ENCODE measurements around the gene ZNF91.
"Not testable (repeated sequence)": the region's sequence is repeated elsewhere in the genome, so short reads cannot be mapped to it uniquely, and the experiment has no call there.

ZNF91 gene

DNA sequence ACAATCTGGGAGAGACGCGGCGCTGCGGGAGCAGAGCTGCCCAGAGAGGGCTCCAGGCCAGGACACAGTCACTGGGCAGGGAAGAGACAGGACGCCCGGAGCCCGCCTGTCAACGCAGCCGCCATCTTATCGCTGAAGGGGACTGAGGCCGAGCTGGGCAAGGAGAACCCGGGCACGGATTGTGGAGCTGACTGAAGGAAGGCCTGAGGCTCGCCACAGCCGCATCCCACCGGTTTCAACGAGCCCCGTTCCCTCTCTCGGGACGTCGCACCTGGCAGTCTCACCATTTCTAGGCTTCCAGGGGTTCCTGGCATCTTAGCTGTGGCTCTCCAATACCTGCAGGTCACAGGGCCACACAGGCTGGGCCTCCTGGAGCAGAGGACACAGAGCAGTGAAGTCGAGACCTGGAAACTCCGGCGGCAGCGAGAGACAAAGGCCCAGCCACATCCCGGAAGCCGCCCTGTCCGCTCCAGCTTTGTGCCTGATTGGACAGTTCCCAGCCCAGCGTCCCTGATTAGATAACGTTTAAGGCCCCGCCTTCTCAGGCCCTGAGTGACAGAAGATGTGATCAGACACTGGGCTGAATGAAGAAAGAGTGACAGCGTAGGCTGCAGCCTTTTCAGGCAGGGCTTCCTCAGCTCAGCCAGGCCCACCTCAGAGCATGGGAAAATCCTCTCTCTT, at the start of gene ZNF91:
ZNF91 (minus strand) TSS at position 431 of the 681 bp plus-strand sequence; CDS start at position 314, 117 bp downstream.
- DNase-seq (ENCODE audit: low spot score) = peak; percentile 98

DNA sequence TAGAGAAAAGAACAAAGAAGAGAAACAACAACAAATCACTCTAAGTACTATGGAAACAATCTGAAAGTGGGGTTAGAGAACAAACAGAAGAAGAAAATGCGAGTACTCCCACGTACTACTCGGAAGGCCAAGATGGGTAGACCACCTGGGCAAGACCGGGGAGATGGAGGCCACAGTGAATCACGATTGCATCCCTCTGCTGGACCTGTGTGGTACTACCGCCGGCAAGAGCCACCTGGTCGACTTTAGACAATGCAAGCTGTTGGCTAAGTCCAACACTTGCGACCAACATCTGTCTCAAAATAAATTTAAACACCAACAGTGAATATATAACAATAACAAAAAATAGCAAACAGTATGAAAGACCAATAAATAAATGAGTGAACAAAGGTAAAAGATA, 45.5 kb upstream of the ZNF91 start:
- DNase-seq (ENCODE audit: low spot score) = peak; percentile 64

DNA sequence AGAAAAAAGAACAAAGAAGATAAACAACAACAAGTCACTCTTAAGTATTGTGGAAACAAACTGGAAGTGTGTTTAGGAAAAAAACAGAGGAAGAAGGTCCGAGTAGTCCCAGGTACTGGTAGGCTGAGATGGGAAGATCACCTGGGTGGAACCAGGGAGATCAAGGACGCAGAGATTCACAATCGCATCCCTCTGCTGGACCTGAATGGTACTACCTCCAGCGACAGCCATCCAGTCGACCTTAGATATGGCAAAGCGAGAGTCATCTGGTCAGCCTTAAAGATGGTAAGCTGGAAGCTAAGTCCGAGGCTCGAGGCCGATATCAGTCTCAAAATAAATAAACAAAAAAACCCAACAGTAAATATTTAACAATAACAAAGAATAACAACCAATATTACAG, 44.9 kb upstream of the ZNF91 start:
- peak; percentile 62 for DNase-seq (ENCODE audit: low spot score)

- peak; percentile 52 for DNase-seq (ENCODE audit: low spot score)
Measured at GRCh38 chr19:23439623-23440022, 44.4 kb upstream of the ZNF91 start.

- DNase-seq (ENCODE audit: low spot score) = peak; percentile 52
Measured at GRCh38 chr19:23437901-23438300, 42.6 kb upstream of the ZNF91 start.

DNA sequence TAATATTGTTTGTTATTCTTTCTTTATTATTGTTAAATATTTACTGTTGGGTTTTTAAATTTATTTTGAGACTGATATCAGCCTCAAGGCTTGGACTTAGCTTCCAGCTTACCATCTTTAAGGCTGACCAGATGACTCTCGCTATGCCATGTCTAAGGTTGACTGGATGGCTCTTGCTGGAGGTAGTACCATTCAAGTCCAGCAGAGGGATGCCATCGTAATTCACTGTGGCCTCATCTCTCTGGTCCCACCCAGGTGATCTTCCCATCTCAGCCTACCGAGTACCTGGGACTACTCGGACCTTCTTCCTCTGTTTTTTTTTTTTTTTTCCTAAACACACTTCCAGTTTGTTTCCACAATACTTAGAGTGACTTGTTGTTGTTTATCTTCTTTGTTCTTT, 41.7 kb upstream of the ZNF91 start:
- peak; percentile 60 for DNase-seq (ENCODE audit: low spot score)

DNA sequence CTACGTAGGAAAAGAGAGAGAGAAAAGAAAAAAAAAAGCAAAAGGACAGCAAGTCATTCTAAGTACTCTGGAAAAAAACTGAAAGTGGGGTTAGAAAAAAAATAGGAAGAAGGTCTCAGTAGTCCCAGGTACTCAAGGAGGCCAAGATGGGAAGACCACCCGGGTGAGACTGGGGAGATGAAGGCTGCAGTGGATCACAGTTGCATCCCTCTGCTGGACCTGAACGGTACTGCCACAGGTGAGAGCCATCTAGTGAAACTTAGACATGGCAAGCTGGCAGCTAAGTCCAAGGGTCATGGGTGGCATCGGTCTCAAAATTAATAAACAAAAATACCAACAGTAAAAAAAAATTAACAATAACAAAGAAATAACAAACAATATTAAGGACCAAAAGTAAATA, 41.0 kb upstream of the ZNF91 start:
- peak; percentile 56 for DNase-seq (ENCODE audit: low spot score)

GRCh38 chr19:23420824-23421223, 25.6 kb upstream of the ZNF91 start:
- DNase-seq (ENCODE audit: low spot score) = peak; percentile 12

DNA sequence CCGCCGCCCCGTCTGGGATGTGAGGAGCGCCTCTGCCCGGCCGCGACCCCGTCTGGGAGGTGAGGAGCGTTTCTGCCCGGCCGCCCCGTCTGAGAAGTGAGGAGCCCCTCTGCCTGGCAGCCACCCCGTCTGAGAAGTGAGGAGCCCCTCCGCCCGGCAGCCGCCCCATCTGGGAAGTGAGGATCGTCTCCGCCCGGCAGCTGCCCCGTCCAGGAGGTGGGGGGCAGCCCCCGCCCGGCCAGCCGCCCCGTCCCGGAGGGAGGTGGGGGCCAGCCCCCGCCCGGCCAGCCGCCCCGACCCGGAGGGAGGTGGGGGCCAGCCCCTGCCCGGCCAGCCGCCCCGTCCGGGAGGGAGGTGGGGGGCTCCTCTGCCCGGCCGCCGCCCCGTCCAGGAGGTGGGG, 24.0 kb upstream of the ZNF91 start:
- not testable (repeated sequence) for DNase-seq (ENCODE audit: low spot score)

DNA sequence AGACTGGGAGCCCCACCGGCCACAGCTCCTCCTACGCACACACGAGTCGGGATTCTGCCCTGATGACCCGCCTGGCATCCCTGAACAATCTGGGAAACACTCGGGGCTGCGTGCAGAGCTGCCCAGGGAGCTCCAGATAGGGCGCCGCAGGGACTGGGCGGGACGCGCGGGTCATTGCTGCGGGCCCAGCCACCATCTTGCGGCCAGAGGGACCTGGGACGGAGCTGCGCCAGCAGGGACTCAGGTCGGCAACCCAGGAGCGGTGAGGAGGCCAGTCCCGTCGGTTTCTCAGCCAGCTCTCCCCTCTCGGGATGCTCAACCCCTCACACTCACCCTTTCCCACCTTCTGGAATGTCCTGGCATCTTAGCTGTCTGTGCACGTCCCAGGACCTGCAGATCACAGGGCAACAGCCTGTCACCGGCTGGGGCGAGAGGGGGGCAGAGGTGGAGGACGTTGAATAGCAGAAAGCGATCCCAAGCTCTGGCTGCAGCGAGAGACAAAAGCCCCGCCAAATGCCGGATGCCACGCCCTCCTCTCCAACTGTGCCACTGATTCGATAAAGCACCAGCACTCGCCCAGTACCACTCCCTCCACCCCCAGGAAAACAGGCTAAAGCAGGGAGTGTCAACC, 20.4 kb upstream of the ZNF91 start:
- DNase-seq (ENCODE audit: low spot score) = peak; percentile 55

GRCh38 chr19:23415034-23415433, 19.8 kb upstream of the ZNF91 start:
- peak; percentile 39 for DNase-seq (ENCODE audit: low spot score)

GRCh38 chr19:23410155-23410554, 14.9 kb upstream of the ZNF91 start:
- DNase-seq (ENCODE audit: low spot score) = peak; percentile 22

DNA sequence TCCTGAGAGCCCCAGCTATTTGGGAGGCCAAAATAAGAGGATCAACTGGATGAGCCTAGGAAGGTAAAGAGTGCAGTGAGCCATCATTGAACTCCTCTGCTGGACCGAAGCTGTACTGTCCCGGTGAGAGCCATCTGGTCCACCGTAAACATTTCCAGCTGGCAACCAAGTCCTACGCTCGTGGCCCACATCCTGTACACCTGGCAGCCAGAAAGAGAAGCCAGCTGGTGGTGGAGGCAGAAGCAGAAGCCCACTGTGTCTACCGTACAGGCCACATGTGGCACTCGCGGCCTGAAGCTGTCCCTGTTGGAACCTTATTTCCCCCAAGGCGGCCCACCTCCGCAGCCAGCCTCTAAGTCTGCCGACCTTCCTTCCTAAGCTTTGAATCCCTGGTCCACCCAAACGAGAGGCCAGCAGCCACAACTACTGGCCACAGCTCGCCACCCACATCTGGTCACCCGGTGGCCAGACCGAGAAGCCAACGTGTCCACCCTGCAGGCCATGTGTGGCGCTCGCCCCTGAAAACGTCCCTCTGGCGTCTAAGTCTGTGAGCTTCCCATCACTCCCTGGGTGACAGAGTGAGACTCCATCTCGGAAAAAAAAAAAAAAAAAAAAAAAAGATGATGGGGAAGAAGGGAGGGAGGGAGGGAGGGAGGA, 14.2 kb upstream of the ZNF91 start:
- DNase-seq (ENCODE audit: low spot score) = peak; percentile 80

GRCh38 chr19:23407616-23408133, 12.4 kb upstream of the ZNF91 start:
- DNase-seq (ENCODE audit: low spot score) = no peak

DNA sequence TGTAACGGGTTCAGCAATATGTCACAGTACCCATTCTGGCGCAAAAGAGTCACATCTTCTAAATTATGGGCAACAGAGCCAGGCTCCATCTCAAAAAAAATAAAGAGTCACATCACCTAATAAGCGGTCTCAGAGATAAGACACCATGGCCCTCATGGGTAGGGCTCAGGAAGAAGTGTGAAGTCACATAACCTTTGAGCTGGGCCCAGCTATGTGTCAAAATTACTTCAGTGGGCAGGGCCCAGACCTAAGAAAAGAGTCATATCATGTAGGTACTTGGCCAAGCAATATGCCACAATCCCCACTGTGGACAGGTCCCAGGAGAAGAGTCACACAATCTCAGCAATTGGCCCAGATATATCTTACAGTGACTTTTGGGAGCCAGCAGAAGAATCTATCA, 11.4 kb upstream of the ZNF91 start:
- no peak for DNase-seq (ENCODE audit: low spot score)

DNA sequence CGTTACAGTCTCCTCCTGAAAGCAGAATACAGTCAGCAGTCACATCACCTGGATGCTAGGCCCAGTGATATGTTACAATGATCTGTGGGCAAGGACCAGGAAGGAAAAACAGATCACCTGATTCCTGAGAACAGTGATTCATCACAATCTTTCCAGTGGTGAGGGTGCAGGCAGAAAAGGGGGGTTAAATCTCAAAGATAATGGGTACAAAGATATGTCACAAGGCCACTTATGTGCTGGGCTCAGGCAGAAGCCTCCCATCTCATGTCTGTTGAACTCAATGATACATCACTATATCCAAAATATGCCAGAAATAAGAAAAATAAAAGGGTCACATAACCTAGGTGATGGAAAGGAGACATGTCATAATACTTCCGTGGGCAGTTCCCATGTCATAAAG, 10.8 kb upstream of the ZNF91 start:
- DNase-seq (ENCODE audit: low spot score) = no peak

- DNase-seq (ENCODE audit: low spot score) = no peak
Measured at GRCh38 chr19:23404676-23405075, 9.4 kb upstream of the ZNF91 start.

DNA sequence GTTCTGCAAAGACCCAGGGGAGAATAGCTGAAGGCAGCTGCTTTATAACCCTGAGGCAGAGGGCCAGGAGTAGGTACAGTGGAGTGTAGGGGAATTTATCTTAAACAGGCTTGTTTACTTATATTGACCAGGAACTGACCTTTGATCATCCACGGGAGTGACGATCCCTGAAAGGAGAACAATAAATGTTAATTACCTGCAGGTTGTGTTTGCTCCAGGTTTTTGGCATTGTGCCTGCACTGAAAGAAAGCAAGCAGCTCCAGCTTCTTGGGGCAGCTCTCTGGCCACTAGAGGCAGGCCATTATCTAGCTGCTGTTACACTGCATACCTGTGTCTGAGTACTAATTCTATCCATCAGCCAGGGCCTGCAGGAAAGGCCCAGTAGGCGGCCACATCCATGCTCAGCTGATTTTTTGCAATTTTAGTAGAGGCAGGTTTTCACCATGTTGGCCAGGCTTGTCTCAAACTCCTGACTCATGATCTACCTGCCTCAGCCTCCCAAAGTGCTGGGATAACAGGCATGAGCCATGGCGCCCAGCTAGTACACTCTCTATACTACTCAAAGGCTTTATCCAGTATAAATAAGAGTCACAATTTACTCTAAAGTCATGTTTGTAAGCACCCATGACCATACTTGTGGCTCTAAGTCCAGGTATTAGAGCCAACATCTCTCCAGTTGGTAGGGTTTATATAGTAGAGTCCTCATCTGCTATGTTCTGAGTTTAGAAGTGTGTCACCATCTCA, 8.5 kb upstream of the ZNF91 start:
- DNase-seq (ENCODE audit: low spot score) = no peak

GRCh38 chr19:23403052-23403451, 7.8 kb upstream of the ZNF91 start:
- DNase-seq (ENCODE audit: low spot score) = no peak

DNA sequence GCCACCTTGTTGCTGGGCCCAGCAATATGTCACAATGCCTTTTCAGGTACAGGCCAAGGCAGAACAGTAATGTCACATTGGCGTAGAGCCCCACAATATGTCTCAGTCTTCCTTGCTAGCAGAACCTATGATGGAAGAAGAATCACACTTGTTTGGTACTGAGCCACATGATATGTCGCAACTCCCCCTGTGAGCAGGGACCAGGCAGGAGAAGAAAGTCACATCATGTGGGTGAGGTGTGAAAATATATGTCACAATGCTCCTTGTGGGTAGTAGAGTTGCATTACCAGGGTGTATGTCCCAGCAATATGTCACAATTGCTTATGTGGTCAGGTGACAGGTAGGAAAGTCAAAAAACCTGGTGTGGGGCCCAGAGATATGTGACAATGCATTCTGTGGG, 7.1 kb upstream of the ZNF91 start:
- no peak for DNase-seq (ENCODE audit: low spot score)

- no peak for DNase-seq (ENCODE audit: low spot score)
Measured at GRCh38 chr19:23401086-23401610, 5.9 kb upstream of the ZNF91 start.

DNA sequence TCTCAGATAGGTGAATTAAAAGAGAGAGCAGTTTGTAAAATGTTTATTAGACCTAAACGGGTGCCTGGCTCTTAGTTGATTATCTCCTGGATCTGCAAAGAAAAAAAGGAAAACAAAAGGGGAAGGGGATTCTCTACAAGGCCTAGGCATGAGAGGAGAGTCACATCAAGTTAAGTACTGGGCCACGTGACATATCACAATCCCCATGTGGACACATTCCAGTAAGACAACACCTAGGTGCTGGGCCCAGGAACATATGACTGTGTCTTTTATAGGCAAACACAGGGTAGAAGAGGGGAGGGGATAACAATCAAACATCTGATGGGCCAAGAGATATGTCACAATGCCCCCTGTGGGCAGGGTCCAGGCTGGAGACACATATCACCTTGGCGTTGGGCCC, 4.2 kb upstream of the ZNF91 start:
- DNase-seq (ENCODE audit: low spot score) = no peak
